BLaER1 treated with 17β-estradiol and CSF1 and Interleukin-3, amounts not matched to agents 10 nM and 100 nM (cell line): ENCODE measurements around the gene GOT2.
A peak's percentile ranks its signal among the peaks of the same experiment; 100 is the strongest.
"Not testable (repeated sequence)": the region's sequence is repeated elsewhere in the genome, so short reads cannot be mapped to it uniquely, and the experiment has no call there.

ENCODE experiments used
- H3K27ac ChIP-seq, 11 experiments: shearing (Covaris generic); formaldehyde crosslinking; 2 replicates each; pipeline ENCODE4 v1.8.1; 2022
- H3K27me3 ChIP-seq, 11 experiments: shearing (Covaris generic); formaldehyde crosslinking; 2 replicates each; pipeline ENCODE4 v1.8.1; 2022
- H3K36me3 ChIP-seq, 11 experiments: shearing (Covaris generic); formaldehyde crosslinking; 2 replicates each; pipeline ENCODE4 v1.8.1; 2022
- H3K4me1 ChIP-seq, 10 experiments: shearing (Covaris generic); formaldehyde crosslinking; 2 replicates each; pipeline ENCODE4 v1.8.1; 2022
- H3K4me2 ChIP-seq, 11 experiments: shearing (Covaris generic); formaldehyde crosslinking; 2 replicates each; pipeline ENCODE4 v1.8.1; 2022
- H3K4me3 ChIP-seq, 10 experiments: shearing (Covaris generic); formaldehyde crosslinking; 2 replicates each; pipeline ENCODE4 v1.8.1; 2022
- H3K9ac ChIP-seq, 11 experiments: shearing (Covaris generic); formaldehyde crosslinking; 2 replicates each; pipeline ENCODE4 v1.8.1; 2022
- H3K9me3 ChIP-seq, 11 experiments: shearing (Covaris generic); formaldehyde crosslinking; replicated peaks in 1 of 11; 2 replicates each; pipeline ENCODE4 v1.8.1; 2022
- H4K20me1 ChIP-seq, 11 experiments: shearing (Covaris generic); formaldehyde crosslinking; 2 replicates each; pipeline ENCODE4 v1.8.1; 2022
- Cebpa-rat ChIP-seq, 11 experiments: shearing (Covaris generic); IDR thresholded peaks; 2 replicates each; pipeline ENCODE4 v1.8.1; 2022

GOT2 gene

DNA sequence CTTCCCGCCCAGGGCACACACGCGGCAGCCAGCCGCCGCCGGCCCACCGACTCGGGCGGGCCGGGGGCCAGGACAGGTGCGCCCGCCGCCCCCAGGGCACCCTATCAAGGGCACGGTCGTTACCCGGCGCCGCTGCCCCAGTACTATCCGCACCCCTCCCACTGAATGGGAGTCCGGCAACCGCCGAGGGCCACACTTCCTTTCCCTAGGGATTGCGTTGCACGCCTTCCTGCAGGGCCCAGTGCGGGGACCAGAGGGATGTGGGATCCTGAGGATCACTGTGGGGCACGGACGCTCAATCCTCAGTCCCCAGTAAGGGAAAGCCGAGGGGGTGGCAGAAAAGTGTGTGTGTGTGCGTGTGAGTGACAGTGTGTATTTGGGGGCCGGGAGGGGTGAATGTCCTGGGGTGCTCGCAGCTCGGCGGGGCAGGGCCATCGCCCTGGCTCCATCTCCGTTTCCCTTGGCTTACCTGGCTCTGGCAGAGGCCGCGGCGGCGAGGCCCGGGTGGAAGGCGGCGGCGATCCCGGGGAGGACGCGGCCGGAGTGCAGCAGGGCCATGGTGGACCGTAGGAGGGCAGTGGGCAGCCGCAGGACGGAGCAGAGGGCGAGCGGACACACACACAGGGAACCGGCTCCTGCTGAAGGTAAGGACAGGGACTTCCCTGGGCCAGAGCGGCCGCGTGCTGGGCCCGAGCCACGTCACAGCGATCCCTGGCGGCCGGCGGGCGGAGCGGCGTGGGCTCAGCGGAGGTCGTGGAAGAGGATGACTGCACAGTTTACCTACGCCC is at the start of gene GOT2:
Gene GOT2 (minus strand): TSS at position 646 of the 788 bp plus-strand sequence. CDS start 88 bp downstream, at position 558.
- H3K27me3 ChIP-seq = no peaks in the 10 kb centered on the region
- peaks cover 30 to 45% (median 38%) of the 10 kb centered on the region in 10 experiments for H3K4me1 ChIP-seq
- peak within 1 kb of the TSS; percentile 85 to 97 (median 91) for H3K4me2 ChIP-seq
- H4K20me1 ChIP-seq = peaks cover 0 to 39% (median 27%) of the 10 kb centered on the region in 11 experiments; a peak in 15 of 22 replicates
- H3K9ac ChIP-seq = peak within 1 kb of the TSS; percentile 77 to 93 (median 87)
- peak within 1 kb of the TSS; percentile 12 to 89 (median 85); a peak in 21 of 22 replicates for H3K27ac ChIP-seq
- no peak for TF ChIP-seq Cebpa-rat (IDR thresholded peaks at IDR 0.05)
- H3K4me3 ChIP-seq = peak within 1 kb of the TSS; percentile 74 to 96 (median 92)
- no peaks in the 10 kb centered on the region for H3K9me3 ChIP-seq
- peaks cover 0 to 27% (median 13%) of the 10 kb centered on the region in 11 experiments; a peak in 15 of 22 replicates for H3K36me3 ChIP-seq

DNA sequence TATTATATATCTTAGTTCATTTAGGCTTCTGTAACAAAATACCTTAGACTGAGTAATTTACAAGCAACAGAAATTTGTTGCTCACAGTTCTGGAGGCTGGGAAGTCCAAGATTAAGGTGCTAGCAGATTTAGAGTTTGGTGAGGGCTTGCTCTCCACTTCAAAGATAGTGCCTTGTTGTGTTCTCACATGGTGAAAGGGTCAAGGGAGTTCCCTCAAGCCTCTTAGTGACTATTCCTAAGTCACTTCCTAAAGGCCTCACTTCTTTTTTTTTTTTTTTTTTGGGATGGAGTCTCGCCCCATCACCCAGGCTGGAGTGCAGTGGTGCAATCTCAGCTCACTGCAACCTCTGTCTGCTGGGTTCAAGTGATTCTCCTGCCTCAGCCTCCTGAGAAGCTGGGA is 45.2 kb upstream of the GOT2 start:
- H4K20me1 ChIP-seq, H3K27me3 ChIP-seq, H3K4me2 ChIP-seq, H3K4me1 ChIP-seq, H3K9me3 ChIP-seq, H3K4me3 ChIP-seq, H3K36me3 ChIP-seq, H3K9ac ChIP-seq, H3K27ac ChIP-seq: not testable (repeated sequence)

DNA sequence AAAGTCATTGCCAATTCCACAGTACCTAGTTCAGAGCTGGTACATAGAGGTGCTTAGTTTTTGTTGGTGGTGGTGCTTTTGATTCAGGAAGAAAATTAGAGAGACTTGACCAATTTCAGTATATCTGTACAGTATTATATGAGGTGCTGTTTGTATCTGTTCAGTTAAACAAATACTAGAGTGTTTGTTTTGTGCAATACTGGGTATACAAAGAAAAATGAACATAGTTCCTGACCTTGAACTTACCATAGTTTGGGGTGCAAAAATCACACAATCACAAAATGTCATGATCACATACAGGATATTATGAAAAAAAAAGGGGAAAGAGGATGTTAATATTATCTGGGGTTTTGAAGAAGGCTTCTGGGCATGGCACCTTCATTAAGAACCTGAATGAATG is 39.8 kb upstream of the GOT2 start:
- no peak for TF ChIP-seq Cebpa-rat (IDR thresholded peaks at IDR 0.05)
- Histone ChIP-seq H3K27me3 (no peaks in the 10 kb centered on the region), H3K4me1 (peaks cover 0 to 8% (median 0%) of the 10 kb centered on the region in 10 experiments; a peak in 3 of 20 replicates), H3K9me3 (no peaks in the 10 kb centered on the region), H3K9ac (no peak overlapping the region), H3K36me3 (no peaks in the 10 kb centered on the region), H4K20me1 (no peaks in the 10 kb centered on the region), H3K27ac (no peak overlapping the region), H3K4me3 (no peak overlapping the region), H3K4me2 (no peak overlapping the region)

DNA sequence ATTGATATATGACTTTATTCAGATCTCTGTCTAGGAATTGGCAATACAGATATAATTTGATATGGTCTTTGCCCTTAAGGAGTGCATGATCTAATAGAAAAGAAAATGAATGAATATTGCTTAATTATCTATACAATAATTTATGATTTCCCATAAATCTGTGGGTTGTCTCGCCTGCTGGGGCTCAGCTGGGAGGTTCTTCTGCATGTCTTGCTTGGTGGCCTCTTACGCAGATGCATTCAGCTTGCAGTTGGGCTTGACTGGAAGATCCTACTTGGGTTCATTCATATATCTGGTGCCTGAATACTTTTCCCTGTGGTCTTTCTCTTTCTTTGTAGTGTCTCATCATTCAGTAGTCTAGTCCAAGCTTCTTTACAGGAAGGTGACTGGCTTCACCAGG is 34.0 kb upstream of the GOT2 start:
- Histone ChIP-seq H3K4me2 (no peak overlapping the region), H3K27me3 (no peaks in the 10 kb centered on the region), H3K27ac (no peak overlapping the region), H3K4me1 (peaks cover 0 to 8% (median 0%) of the 10 kb centered on the region in 10 experiments; a peak in 3 of 20 replicates), H3K9me3 (no peaks in the 10 kb centered on the region), H4K20me1 (no peaks in the 10 kb centered on the region), H3K4me3 (no peak overlapping the region), H3K9ac (no peak overlapping the region), H3K36me3 (no peaks in the 10 kb centered on the region)
- no peak for TF ChIP-seq Cebpa-rat (IDR thresholded peaks at IDR 0.05)

DNA sequence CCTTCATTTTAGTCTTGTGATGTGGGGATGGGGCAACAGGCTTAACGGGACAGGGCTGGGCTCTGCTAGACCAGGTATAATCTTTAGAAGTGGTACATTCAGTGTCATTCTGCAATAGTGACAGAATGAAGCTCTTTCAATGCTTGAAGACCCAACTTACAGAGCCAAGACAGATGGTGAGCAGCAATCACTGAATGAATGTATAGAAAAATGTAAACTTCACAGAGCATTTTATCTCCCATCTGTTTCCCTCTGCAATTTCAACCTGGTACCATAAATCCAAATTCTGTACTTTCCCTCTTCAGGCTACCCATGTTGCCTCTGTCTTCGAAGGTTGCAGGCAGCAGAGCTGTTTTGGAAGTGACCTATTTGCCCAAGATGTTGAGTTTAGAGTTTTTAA is 33.5 kb upstream of the GOT2 start:
- Histone ChIP-seq H3K4me3 (no peak overlapping the region), H3K27me3 (no peaks in the 10 kb centered on the region), H3K27ac (no peak overlapping the region), H3K4me1 (peaks cover 0 to 8% (median 0%) of the 10 kb centered on the region in 10 experiments; a peak in 3 of 20 replicates), H4K20me1 (no peaks in the 10 kb centered on the region), H3K36me3 (no peaks in the 10 kb centered on the region), H3K4me2 (no peak overlapping the region), H3K9me3 (no peaks in the 10 kb centered on the region), H3K9ac (no peak overlapping the region)
- TF ChIP-seq Cebpa-rat (IDR thresholded peaks at IDR 0.05) = no peak

DNA sequence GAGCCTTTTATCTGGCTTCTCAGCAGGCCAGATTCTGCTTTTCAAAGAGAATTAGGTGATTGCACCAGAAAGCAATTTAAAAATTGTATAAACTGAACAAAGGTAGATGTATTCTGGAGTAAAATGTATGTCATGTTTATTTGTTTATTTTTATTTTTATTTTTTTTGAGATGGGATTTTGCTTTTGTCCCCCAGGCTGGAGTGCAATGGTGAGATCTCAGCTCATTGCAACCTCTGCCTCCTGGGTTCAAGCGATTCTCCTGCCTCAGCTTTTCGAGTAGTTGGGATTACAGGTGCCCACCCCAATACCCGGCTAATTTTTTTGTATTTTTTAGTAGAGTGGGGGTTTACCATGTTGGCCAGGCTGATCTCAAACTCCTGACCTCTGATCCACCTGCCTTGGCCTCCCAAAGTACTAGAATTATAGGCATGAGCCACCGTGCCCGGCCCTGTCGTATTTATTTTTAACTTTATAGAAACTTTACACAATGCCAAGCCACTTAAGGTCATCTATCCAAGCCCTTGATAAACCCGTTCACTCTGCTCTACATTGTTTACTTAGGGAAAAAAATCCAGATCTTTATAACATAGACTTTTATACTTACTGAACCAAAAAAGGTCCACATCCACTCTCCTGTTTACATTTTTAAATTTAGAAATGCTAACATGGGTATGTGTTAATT is 22.7 kb upstream of the GOT2 start:
- Histone ChIP-seq H3K27ac (peak overlapping the region in 2 of 11 experiments; percentile 66 to 74; a peak in 2 of 22 replicates), H3K4me2 (peak overlapping the region; percentile 76 to 92 (median 89); a peak in 19 of 22 replicates), H3K4me1 (peaks cover 10 to 17% (median 14%) of the 10 kb centered on the region in 10 experiments), H4K20me1 (no peaks in the 10 kb centered on the region), H3K36me3 (no peaks in the 10 kb centered on the region), H3K9ac (peak overlapping the region in 4 of 11 experiments; percentile 63 to 72 (median 66); a peak in 5 of 22 replicates), H3K27me3 (no peaks in the 10 kb centered on the region), H3K9me3 (peaks cover 5 to 18% (median 10%) of the 10 kb centered on the region in 11 experiments; a peak in 15 of 22 replicates), H3K4me3 (peak overlapping the region in 3 of 10 experiments; percentile 41 to 62 (median 45); a peak in 4 of 20 replicates)
- no peak for TF ChIP-seq Cebpa-rat (IDR thresholded peaks at IDR 0.05)

DNA sequence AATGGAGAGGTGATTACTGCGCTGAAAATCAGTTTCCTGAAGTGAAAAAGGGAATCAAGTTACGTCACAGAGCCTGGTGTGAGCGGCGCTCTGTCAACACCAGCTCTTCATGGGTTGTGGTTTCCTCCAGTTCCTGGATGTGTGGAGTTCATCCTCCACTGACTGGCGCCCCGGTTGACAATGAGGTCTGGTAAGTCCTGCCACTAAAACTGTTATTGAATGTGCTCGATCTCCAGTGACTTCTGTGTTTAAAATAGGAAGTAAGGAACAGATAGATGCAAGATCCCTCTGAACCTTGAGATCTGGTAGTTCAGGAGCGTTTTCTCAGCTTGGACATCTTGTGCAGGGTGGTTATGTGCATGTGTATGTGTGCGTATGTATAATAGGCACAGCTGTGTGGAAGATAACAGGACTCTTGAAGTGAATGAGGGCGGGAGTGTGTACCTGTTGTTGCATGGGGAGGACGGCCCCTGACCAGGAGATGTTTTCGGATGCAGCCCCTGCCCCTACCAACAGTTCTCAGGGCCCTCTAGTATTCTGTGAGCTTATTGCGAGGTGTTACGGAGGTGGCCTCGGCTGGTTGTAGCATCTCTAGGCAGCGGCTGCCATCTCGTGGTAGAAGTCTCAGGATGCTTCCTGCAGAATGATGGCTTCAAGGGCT is 22.0 kb upstream of the GOT2 start:
- TF ChIP-seq Cebpa-rat (IDR thresholded peaks at IDR 0.05) = peak in 4 of 11 experiments; percentile 12 to 50 (median 28); a peak in 4 of 22 replicates
- no peaks in the 10 kb centered on the region for H3K36me3 ChIP-seq
- H3K27me3 ChIP-seq = no peaks in the 10 kb centered on the region
- H3K9me3 ChIP-seq = peaks cover 5 to 18% (median 10%) of the 10 kb centered on the region in 11 experiments; a peak in 15 of 22 replicates
- peak overlapping the region; percentile 7 to 72 (median 59); a peak in 19 of 22 replicates for H3K9ac ChIP-seq
- peak overlapping the region; percentile 76 to 92 (median 89) for H3K4me2 ChIP-seq
- peak overlapping the region in 9 of 11 experiments; percentile 49 to 74 (median 58); a peak in 18 of 22 replicates for H3K27ac ChIP-seq
- H4K20me1 ChIP-seq = no peaks in the 10 kb centered on the region
- peak overlapping the region; percentile 21 to 62 (median 44); a peak in 14 of 20 replicates for H3K4me3 ChIP-seq
- peaks cover 10 to 17% (median 14%) of the 10 kb centered on the region in 10 experiments for H3K4me1 ChIP-seq

DNA sequence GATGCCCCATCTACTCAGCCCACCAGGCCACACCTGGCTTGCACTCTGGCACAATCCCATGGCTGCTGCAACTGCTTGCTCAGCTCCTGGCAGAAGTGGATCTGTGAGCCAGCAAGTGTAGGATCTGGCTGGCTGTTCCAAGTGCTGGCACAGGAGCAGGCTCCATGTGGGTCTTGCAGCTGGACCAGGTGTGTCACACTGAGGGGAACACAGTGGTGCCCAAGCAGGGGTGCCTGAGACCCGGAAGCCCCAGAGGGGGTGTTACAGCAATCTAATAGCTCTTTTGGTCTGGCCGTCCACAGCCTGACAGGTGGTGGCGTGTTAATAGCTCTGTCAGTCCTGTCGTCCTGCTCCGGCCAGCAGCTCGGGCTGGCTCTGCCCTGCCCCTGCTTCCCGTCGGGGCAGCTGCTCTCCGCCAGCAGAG is 19.6 kb upstream of the GOT2 start:
- Histone ChIP-seq H3K9me3 (peaks cover 17 to 26% (median 21%) of the 10 kb centered on the region in 11 experiments; a peak in 21 of 22 replicates), H3K4me1 (peaks cover 10 to 17% (median 14%) of the 10 kb centered on the region in 10 experiments), H3K27me3 (no peaks in the 10 kb centered on the region), H3K27ac (no peak overlapping the region), H3K4me3 (no peak overlapping the region), H3K36me3 (no peaks in the 10 kb centered on the region), H3K9ac (no peak overlapping the region), H4K20me1 (no peaks in the 10 kb centered on the region), H3K4me2 (no peak overlapping the region)
- no peak for TF ChIP-seq Cebpa-rat (IDR thresholded peaks at IDR 0.05)
